GM03348 (cell line): ENCODE measurements around the gene KIF22.
"Not testable (repeated sequence)": the region's sequence is repeated elsewhere in the genome, so short reads cannot be mapped to it uniquely, and the experiment has no call there.

Experiments
- DNase-seq: peaks from one replicate; pipeline ENCODE4 v3.0.0; 2012; ENCODE audit warnings: low spot score

The KIF22 gene

DNA sequence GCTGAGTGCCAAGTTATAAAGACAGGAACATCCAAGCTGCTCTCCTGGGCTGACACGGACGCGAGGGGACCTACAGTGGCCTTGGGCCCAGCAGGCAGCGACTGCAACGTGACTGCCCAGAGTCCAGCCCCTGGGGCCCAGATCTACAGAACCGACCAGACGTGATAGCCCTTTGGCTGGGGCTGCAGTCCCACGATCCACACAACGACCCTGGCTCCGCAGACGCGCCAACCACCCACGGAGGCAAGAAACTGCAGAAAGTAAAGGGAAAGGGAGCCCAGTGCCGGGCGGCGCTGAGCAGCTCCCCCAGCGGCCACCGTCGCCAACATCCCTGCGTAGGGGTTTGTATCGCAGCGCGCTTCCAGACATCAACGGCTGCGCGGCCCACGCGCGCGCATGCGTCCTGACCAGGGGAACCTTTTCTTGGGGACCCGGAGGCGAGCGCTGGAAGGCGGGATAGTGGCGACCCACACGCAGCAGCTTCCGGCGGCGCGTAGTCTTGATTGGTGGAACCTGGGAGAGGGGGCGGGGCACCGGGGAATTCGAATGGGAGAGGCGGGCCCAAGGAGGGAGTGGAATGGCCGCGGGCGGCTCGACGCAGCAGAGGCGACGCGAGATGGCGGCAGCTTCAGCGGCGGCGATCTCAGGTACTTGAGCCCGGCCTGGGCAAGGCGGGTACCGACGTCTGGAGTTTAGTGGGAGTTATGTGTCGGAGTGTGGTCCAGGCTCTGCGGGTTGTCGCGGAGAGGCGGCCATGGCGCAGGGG, at the start of gene KIF22:
TSS of gene KIF22 (plus strand) at position 569 of the 766 bp plus-strand sequence. CDS start at position 578, 9 bp downstream.
- peak; percentile 99 for DNase-seq

DNA sequence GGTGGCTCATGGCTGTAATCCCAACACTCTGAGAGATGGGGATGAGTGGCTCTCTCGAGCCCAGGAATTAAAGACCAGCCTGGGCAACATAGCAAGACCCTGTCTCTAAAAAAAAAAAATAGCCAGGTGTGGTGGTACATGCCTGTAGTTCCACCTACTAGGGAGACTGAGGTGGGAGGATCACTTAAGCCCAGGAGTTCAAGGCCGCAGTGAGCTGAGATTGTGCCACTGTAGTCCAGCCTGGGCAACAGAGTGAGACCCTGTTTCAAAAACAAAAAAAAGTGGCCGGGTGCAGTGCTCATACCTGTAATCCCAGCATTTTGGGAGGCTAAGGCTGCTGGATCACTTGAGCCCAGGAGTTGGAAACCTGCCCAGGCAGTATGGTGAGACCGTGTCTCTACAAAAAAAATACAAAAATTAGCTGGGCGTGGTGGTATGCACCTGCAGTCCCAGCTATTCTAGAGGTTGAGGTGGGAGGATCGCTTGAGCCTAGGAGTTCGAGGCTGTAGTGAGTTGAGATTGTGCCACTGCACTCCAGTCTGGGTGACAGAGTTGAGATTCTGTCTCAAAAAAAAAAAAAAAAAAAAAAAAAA, 47.8 kb upstream of the KIF22 start:
- no peak for DNase-seq

DNA sequence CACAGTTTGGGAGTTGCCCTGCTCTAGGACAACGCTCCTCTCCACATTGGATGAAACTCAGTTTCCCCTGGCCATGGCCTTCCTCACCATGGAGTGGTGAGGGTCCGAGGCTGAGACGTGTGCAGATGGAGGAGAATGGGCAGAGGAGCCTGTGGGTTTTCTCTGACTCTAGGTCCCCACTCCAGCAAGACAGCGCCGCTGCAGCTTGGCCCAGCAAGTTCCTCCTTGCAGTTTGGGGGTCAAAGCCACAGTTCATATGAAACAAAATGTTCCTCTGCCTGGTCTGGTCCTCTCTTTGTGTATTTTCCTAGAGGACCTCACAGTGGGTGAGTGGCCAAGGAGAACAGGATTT, 47.1 kb upstream of the KIF22 start:
- DNase-seq: no peak

DNA sequence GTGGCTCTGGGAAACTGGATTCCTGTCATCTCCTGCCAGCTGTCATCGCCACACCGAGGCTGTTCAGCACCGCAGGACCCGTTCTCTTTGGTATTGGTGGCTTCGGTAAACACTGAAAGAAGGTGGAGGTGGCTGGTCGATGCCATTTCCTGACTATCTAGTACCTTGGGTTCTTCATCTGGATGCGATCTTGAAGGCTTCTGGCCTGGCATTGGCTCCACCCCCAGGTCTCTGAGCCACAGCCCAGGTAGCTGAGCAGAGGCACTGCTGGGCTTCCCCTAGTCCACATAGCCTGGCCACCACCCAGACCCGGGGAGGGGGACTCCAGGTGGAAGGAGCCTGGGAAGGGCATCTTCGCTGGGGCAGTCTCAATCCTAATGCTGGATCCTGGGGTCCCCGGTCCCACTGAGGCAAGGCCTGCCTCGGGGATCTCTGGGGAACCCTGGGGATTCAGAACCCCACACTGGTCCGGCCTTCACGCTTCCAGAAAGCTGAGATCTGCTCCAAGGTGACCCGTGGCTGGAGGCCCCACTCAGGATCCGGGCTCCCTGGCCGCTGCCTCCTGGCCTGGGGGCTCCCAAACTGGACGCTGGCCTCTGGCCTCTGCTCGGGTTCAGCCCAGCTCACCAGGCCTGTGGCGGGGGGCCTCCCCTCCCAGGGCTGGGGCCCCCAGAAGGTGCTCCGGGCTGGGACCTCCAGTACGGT, 46.6 kb upstream of the KIF22 start:
- DNase-seq: no peak

DNA sequence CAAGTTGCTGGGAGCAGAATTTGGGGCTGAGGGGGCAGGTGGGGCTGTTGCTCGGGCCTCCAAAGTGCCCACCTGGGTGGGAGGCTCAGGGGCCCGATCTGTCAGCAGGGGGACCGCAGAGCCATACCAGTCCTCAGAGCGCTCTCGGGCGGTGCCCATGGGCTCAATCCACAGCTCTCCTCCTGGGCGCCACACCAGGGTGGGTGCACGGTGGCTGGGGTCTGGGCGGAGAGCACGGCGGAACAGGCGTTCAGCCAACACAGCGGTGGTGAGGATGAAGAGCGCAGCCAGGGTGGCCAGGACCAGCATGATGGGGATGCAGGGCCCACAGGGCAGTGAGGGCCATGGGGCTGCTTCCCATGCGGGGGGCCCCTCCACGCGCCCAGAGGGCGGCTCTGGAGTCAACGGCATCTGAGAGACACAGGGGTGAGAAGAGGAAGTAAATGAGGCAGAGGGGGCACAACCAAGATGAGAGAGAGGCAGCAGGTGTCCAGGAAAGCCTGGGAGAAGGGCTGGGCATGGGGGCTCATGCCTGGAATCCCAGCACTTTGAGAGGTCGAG, 45.9 kb upstream of the KIF22 start:
- no peak for DNase-seq

DNA sequence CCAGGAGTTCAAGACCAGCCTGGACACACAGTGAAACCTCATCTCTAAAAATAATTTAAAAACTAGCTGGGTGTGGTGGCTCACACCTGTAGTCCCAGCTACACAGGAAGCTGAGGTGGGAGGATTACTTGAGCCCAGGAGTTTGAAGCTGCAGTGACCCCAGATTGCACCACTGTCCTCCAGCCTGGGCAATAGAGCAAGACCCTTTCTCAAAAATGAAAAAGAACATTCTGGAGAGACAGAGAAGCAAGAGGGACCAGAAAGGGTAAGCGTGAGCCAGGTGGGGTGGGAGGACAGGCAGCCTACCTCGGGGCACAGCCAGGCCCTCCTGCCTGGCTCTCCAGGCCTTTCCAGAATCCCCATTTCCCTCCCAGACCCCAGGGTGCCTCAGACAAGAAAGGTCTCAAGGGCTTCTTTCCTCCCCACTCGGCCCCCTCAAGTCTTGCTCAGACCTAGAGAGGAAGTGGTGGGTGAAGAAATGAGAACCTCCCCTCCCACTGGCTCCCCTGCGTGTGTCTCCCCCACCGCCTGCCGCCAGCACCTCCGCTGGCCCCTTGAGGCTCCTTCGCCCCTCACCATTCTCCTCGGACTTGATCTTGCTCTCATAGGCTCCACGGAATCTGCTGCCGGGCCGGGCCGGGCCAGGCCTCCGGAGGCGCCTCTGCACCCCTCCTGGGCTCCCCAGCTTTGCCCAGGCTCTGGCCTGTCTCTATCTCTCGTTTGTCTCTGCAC, 45.3 kb upstream of the KIF22 start:
- DNase-seq: no peak

DNA sequence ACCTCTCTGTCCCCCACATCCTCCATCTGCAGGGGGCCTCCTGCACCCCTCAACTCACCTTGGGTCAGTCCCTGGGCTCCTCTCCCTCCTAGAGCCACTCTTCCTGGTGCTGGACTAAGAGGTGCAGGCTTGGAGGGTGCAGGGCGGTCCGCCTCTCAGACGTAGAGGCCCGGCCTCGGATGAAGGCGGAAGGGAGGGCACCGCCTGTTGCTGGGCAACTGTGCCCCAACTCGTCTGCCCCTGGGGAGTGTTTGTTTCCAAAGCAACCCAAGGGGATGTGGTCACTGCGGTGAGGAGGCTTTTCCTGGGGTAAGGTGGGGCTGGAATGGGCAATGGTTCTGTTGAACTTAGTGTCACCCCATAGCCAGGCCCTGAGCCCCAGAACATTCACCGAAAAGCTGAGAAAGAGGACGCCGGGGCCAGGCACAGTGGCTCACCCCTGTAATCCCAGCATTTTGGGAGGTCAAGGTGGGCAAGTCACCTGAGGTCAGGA, 44.7 kb upstream of the KIF22 start, which contains the start of gene C16orf54:
TSS of gene C16orf54 (minus strand) at position 138 of the 493 bp plus-strand sequence. CDS start 1,039 bp downstream, outside the sequence.
- no peak for DNase-seq

DNA sequence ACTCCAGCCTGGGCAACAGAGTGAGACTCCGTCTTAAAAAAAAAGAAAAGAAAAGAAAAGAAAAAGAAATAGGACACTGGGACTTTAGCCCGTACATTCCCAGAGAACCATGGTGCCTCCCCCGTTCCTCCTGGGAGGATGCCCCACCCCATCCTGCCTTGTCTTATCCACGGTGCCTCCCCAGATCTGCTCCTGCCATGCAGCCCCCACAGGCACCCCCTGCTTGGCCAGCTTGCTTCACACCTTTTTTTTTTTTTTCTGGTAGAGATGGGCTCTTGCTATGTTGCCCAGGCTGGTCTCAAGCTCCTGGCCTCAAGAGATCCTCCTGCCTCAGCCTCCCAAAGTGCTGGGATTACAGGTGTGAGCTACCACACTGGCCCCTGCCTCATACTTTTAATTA, 44.0 kb upstream of the KIF22 start:
- DNase-seq: not testable (repeated sequence)

DNA sequence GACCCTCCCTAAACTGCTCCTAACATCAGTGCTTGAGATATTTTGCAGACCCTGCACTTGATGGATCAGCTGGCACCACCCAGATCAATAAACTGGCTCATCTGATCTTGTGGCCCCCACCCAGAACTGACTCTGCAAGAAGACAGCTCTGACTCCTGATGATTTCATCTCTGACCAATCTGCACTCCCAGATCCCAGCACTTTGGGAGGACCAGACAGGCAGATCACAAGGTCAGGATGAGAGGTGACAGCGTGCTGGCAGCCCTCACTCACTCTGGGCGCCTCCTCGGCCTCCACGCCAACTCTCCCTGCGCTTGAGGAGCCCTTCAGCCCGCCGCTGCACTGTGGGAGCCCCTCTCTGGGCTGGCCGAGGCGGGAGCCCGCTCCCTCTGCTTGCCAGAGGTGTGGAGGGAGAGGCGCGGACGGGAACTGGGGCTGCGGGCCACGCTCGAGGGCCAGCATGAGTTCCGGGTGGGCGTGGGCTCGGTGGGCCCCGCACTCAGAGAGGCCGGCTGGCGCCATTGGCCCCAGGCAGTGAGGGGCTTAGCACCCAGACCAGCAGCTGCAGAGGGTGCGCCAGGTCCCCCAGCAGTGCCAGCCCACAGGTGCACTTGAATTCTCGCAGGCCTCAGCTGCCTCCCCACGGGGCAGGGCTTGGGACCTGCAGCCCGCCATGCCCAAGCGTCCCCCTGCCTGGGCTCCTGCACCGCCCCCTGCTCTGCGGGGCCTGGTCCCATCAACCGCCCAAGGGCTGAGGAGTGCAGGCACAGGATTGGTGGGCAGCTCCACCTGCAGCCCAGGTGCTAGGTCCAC, 42.4 kb upstream of the KIF22 start:
- no peak for DNase-seq

DNA sequence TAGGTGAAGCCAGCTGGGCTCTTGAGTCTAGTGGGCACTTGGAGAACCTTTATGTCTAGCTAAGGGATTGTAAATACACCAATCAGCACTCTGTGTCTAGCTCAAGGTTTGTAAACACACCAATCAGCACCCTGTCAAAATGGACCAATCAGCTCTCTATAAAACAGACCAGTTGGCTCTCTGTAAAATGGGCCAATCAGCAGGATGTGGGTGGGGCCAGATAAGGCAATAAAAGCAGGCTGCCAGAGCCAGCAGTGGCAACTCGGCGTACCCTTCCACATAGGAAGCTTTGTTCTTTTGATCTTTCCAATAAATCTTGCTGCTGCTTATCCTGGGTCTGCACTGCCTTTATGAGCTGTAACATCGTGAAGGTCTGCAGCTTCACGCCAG, 41.8 kb upstream of the KIF22 start:
- DNase-seq: not testable (repeated sequence)

DNA sequence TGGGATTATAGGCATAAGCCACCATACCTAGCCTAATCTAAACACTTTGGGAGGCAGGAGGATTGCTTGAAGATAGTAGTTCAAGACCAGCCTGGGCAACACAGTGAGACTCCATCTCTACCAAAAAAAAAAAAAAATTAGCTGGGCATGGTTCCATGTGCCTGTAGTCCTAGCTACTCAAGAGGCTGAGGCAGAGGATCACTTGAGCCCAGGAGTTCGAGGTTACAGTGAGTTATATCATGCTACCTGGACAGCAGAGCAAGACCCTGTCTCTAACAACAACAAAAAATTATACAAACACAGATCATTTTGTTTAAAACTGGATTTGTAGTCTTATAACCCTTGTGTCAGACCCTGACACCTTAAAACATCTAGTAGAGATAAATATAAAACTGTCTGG, 37.0 kb upstream of the KIF22 start:
- no peak for DNase-seq

DNA sequence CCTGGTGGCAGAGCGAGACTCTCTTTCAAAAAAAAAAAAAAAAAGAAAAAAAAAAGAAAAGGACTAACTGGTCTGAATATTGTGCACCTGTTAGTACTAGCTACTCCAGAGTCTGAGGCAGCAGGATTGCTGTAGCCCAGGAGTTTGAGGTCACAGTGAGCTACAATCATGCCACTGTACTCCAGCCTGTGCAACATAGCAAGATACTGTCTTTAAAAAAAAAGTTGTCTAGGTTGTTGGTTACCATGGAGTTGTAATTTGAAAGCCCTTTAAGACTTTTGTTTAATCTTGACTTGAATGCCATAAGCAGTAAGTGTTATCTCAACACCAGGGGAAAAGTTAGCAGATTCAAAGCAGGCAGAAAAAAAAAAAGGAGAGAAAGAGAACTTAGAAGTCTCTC, 33.9 kb upstream of the KIF22 start:
- no peak for DNase-seq

DNA sequence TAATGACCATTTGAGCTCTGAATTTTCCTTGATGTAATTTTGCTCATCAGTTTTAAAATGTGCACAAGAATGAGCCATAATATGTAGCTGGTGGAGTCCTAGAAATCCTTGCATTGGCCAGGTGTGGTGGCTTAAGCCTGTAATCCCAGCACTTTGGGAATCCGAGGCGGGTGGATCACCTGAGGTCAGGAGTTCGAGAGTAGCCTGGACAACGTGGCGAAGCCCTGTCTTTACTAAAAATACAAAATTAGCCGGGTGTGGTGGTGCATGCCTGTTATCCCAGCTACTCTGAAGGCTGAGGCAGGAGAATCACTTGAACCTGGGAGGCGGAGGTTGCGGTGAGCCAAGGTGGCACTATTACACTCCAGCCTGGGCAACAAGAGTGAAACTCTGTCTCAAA, 33.5 kb upstream of the KIF22 start:
- DNase-seq: not testable (repeated sequence)

DNA sequence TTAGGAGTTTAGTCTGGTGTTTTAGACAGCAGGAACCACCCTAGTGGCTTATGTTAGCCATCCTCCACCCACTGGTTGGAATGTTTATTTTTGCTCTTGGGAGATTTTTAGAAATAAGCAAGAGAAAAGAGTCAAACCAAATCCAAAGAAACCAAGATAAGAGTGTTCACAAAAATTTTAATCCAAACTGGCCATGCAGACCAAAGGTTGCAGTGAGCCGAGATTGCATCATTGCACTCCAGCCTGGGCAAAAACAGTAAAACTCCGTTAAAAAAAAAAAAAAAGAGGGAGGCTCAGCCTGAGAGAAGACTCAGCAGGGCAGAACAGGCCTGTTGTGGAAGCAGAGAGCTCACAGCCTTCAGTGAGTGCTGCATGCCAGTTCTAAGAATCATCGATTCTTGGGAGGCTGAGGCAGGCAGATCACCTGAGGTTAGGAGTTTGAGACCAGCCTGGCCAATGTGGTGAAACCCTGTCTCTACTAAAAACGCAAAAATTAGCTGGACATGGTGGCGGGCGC, 32.5 kb upstream of the KIF22 start:
- DNase-seq: peak; percentile 54

DNA sequence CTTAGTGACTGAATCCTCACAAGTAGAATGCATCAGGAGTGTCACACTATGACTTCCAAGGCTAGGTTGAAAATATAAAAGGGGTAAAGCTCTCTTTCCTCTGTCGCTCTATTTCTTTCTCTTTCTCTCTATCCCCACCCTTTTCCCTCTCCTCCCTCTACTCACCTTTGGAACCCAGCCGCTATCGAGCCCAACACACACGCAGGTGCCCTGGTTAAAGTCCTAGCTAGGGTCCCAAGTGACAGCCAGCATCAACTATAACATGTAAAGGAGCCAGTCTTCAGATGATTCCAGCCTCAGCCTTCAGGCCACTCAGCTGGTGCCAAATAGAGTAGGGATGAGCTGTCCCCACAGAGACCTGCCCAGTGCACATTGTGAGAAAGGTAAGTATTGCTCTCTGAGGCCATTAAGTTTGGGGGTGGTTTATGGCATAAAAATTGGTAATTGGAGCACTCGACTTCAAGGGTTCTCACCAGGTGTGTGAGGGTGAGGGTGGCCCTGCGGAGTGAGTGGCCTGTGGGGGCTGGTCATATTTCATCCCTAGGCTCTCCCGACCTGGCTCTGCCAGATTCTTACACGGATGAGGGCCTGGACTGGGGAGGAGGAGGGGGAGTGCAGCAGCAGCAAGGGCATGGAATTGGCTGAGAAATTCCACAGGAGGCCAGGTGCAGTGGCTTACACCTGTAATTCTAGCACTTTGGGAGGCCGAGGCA, 29.8 kb upstream of the KIF22 start:
- no peak for DNase-seq

DNA sequence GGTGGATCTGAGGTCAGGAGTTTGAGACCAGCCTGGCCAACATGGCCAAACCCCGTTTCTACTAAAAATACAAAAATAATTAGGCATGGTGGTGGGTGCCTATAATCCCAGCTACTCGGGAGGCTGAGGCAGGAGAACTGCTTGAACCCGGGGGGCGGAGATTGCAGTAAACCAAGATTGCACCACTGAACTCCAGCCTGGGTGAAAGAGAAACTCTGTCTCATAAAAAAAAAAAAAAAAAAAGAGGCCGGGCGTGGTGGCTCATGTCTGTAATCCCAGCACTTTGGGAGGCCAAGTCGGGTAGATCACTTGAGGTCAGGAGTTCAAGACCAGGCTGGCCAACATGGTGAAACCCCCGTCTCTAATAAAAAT, 29.3 kb upstream of the KIF22 start:
- DNase-seq: not testable (repeated sequence)

DNA sequence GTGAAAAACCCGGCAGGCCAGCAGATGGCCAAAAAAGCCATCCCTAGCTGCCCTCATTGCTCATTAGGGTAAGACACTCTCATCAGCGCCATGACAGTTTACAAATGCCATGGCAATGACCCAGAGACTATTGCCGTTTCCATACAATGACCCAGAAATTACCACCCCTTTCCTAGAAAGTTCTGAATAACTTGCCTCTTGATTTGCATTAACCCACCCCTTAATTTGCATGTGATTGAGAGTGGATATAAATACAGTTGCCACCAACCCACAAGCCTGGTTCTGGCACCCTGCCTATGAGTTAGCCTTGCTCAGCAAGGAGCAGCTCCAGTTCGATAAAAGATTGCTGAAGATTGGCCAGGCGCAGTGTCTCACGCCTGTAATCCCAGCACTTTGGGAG, 28.7 kb upstream of the KIF22 start:
- DNase-seq: no peak

DNA sequence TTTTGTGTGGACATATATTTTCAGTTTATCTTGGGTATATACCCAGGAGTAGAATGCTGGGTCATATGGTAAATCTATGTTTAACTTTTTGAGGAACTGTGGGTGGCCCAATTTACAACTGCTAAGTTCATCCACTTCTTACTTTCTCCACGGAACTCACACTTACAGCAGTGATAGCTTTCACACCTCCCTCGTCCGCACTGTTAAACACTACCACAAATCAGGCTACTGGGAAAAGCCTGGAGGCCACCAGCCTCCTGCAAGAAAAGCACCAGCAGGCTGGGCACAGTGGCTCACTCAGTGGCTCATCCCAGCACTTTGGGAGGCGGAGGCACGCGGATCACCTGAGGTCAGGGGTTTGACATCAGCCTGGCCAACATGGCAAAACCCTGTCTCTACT, 27.2 kb upstream of the KIF22 start:
- no peak for DNase-seq

DNA sequence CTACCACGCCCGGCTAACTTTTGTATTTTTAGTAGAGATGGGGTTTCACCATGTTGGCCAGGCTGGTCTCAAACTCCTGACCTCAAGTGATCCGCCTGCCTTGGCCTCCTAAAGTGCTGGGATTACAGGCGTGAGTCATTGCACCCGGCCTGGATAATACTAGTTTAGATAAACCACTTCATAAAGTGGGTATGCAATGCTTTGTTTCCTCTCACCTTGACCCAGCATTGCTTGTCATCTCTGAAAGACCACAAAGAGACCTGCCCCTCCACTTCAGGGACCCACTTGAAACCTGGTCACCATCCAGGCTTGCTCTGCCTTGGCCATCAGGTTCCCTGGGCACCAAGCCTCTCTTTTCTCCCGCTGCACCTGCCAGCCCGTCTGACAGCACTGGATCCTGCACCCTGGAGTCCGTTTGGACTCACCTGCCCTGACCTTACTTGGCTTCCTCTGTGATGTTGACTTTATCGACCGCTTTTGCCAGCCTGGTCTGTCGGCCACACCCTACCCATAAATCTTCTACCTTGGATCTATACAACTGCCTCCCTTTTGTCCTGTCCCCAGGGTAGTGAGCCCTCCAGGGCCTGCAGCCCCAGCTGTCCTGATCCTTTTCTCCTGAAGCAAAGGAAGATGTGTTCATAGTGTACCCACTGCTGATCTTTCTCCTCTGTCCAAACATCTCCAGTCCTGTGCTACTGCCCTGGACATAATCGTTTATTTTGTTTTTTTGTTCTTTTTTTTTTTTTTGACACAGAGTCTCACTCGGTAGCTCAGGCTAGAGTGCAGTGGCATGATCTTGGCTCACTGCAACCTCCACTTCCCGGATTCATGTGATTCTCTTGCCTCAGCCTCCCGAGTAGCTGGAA, 25.2 kb upstream of the KIF22 start:
- DNase-seq: no peak
